PC-9 (cell line): Measurements from ENCODE around the gene SYDE2. TPM values are rescaled to one million over a fixed set of nuclear protein-coding genes. Genes with fewer than 3 reads are reported as not detected.

Experiments
- BruUV-seq: library from RNA; stranded (reverse); fragments of 400-500 nt; replicated peaks from 2 replicates; lab custom pipeline; 2021; lab: Mats Ljungman, UMichigan
- CTCF ChIA-PET: fragments of 300-600 bp; sonication (Branson Sonifier 250); formaldehyde crosslinking; loops from one replicate; lab custom pipeline; 2022; ENCODE audit warnings: antibody characterized with exemption; lab: Charles Lee
- POLR2A ChIA-PET: fragments of 300-600 bp; sonication (Branson Sonifier 250); formaldehyde crosslinking; loops from one replicate; lab custom pipeline; 2022; ENCODE audit warnings: antibody characterized with exemption; ENCODE audit not compliant: unreplicated experiment; lab: Charles Lee
- DNase-seq, 2 experiments: peaks; one replicate each; pipeline versions ENCODE4 v3.0.0 to v3.0.0-alpha.2; 2015 to 2022; ENCODE audit warnings: mixed read lengths in 1 of 2
- H2AFZ ChIP-seq: fragments of 200-600 bp; sonication (generic); 2 replicates; pipeline ENCODE4 v1.8.1; 2017; ENCODE audit warnings: antibody characterized with exemption
- H3F3A ChIP-seq: fragments of 200-600 bp; sonication (generic); 2 replicates; pipeline ENCODE4 v1.8.1; 2017; ENCODE audit warnings: antibody characterized with exemption, mild to moderate bottlenecking, low read depth; ENCODE audit not compliant: insufficient read depth
- H3K27ac ChIP-seq: fragments of 200-600 bp; sonication (generic); 2 replicates; pipeline ENCODE4 v1.6.1; 2016; ENCODE audit warnings: mixed run types
- H3K27me3 ChIP-seq: fragments of 200-600 bp; sonication (generic); 2 replicates; pipeline ENCODE4 v1.6.1; 2016; ENCODE audit warnings: low read depth, mixed run types; ENCODE audit not compliant: insufficient read depth
- H3K36me3 ChIP-seq: fragments of 200-600 bp; sonication (generic); 2 replicates; pipeline ENCODE4 v1.6.1; 2016; ENCODE audit warnings: low read depth, mixed run types
- H3K4me1 ChIP-seq: fragments of 200-600 bp; sonication (generic); replicated peaks from 2 replicates; pipeline ENCODE4 v1.6.1; 2016; ENCODE audit warnings: mixed run types; ENCODE audit not compliant: insufficient read depth
- H3K4me2 ChIP-seq: fragments of 200-600 bp; sonication (generic); 2 replicates; pipeline ENCODE4 v1.6.1; 2017; ENCODE audit warnings: mixed run types
- H3K4me3 ChIP-seq: fragments of 200-600 bp; sonication (generic); 2 replicates; pipeline ENCODE4 v1.6.1; 2016; ENCODE audit warnings: mixed run types
- H3K79me2 ChIP-seq: fragments of 200-600 bp; sonication (generic); 2 replicates; pipeline ENCODE4 v1.6.1; 2017; ENCODE audit warnings: low read depth, mixed run types
- H3K9me2 ChIP-seq: fragments of 200-600 bp; sonication (generic); 2 replicates; pipeline ENCODE4 v1.8.1; 2017; ENCODE audit warnings: mild to moderate bottlenecking; ENCODE audit not compliant: insufficient read depth
- H3K9me3 ChIP-seq: fragments of 200-600 bp; sonication (generic); 2 replicates; pipeline ENCODE4 v1.8.1; 2016; ENCODE audit warnings: low read depth; ENCODE audit not compliant: insufficient read depth
- H4K20me1 ChIP-seq: fragments of 200-600 bp; sonication (generic); 2 replicates; pipeline ENCODE4 v1.8.1; 2017; ENCODE audit not compliant: insufficient read depth
- CTCF ChIP-seq: fragments of 200-600 bp; sonication (generic); conservative IDR thresholded peaks from 2 replicates; pipeline ENCODE4 v1.6.1; 2017; ENCODE audit warnings: mixed run types, antibody characterized with exemption, mild to moderate bottlenecking, moderate library complexity
- EZH2 ChIP-seq: fragments of 200-600 bp; sonication (generic); IDR thresholded peaks from 2 replicates; pipeline ENCODE4 v1.8.0; 2017; ENCODE audit warnings: antibody characterized with exemption, low read depth
- intact Hi-C: fragments of 100-400 bp; cut with micrococcal nuclease; formaldehyde crosslinking; loops from one replicate; pipeline ENCODE4 v1.10.0; 2022; ENCODE audit not compliant: unreplicated experiment
- total RNA-seq: library from RNA; stranded (reverse); gene quantifications from 2 replicates; pipeline ENCODE4 v1.2.3, GENCODE V29; 2021

Gene SYDE2
- total RNA-seq, 1 experiment from 2014 or later: 10.3 TPM

- no peak overlapping the region for H3K27ac ChIP-seq
- no peak overlapping the region for H2AFZ ChIP-seq
- POLR2A ChIA-PET: no interaction called here
- H3K4me3 ChIP-seq: no peak overlapping the region
- peaks cover 36% of the 10 kb centered on the region for H3K4me1 ChIP-seq
- no peaks in the 10 kb centered on the region for H3K9me2 ChIP-seq
- no TSS peak for BruUV-seq
- CTCF ChIA-PET: interaction anchor here (1.0 kb wide), 1 partner anchor 121 kb away, joined by 5 read pairs; no protein-coding TSS in a partner anchor
- intact Hi-C loops: no loop called here
- H3K27me3 ChIP-seq: no peaks in the 10 kb centered on the region
- H3K36me3 ChIP-seq: no peaks in the 10 kb centered on the region
- DNase-seq: no peak
- no peaks in the 10 kb centered on the region for H3K9me3 ChIP-seq
- peak; percentile 47; the same call in 1 of the 2 replicates for TF ChIP-seq CTCF
- TF ChIP-seq EZH2: no peak
- peaks cover 14% of the 10 kb centered on the region for H3F3A ChIP-seq
- no peaks in the 10 kb centered on the region for H3K79me2 ChIP-seq
- H3K4me2 ChIP-seq: peak overlapping the region; percentile 14; the same call in 1 of the 2 replicates
- H4K20me1 ChIP-seq: no peaks in the 10 kb centered on the region
These were observed 29.6 kb upstream of the SYDE2 start for GRCh38 chr1:85230305-85230977.

- Histone ChIP-seq H3K4me2 (no peak overlapping the region), H3F3A (peaks cover 22% of the 10 kb centered on the region), H3K9me2 (no peaks in the 10 kb centered on the region), H3K27ac (no peak overlapping the region), H3K79me2 (no peaks in the 10 kb centered on the region), H3K4me1 (peaks cover 45% of the 10 kb centered on the region), H3K27me3 (no peaks in the 10 kb centered on the region), H3K9me3 (no peaks in the 10 kb centered on the region), H2AFZ (no peak overlapping the region), H4K20me1 (no peaks in the 10 kb centered on the region), H3K36me3 (no peaks in the 10 kb centered on the region), H3K4me3 (no peak overlapping the region)
- POLR2A ChIA-PET: interaction anchor here (0.6 kb wide), 1 partner anchor 30 kb away, joined by 3 read pairs; the partner anchor contains the start of gene C1orf52
- peak; percentile 30 to 80 for DNase-seq
- intact Hi-C loops: no loop called here
- no TSS peak for BruUV-seq
- CTCF ChIA-PET: no interaction called here
- TF ChIP-seq CTCF: no peak
- TF ChIP-seq EZH2: no peak
These were observed 28.8 kb upstream of the SYDE2 start for GRCh38 chr1:85229574-85230097.

- Histone ChIP-seq H3K9me3 (no peaks in the 10 kb centered on the region), H3K36me3 (no peaks in the 10 kb centered on the region), H3K4me3 (no peak overlapping the region), H4K20me1 (no peaks in the 10 kb centered on the region), H3F3A (peaks cover 29% of the 10 kb centered on the region), H3K9me2 (no peaks in the 10 kb centered on the region), H3K4me2 (no peak overlapping the region), H2AFZ (no peak overlapping the region), H3K4me1 (peaks cover 51% of the 10 kb centered on the region), H3K27ac (no peak overlapping the region), H3K27me3 (no peaks in the 10 kb centered on the region), H3K79me2 (no peaks in the 10 kb centered on the region)
- intact Hi-C loops: no loop called here
- TF ChIP-seq CTCF: no peak
- no peak for DNase-seq
- no TSS peak for BruUV-seq
- ChIA-PET POLR2A (no interaction called here), CTCF (no interaction called here)
These were observed 28.2 kb upstream of the SYDE2 start for GRCh38 chr1:85228972-85229371.
